H1 (cell line): Measurements from ENCODE around the gene CEP192. TPM values are rescaled to one million over a fixed set of nuclear protein-coding genes. Genes with fewer than 3 reads are reported as not detected.

ENCODE experiments used
- EGR1 ChIP-seq: IDR thresholded peaks from 2 replicates; pipeline ENCODE4 v1.6.1; 2011; ENCODE audit warnings: low read depth, low read length, borderline replicate concordance
- FOSL1 ChIP-seq: IDR thresholded peaks from 2 replicates; pipeline ENCODE4 v1.6.1; 2011; ENCODE audit warnings: mild to moderate bottlenecking, low read depth, low read length, moderate library complexity; ENCODE audit not compliant: insufficient read depth
- KDM1A ChIP-seq: fragments of 200-600, 300-600 bp; sonication (generic); IDR thresholded peaks from 2 replicates; pipeline ENCODE4 v1.7.1; 2016; ENCODE audit warnings: mild to moderate bottlenecking, low read length, borderline replicate concordance
- SP4 ChIP-seq: IDR thresholded peaks from 2 replicates; pipeline ENCODE4 v1.6.1; 2012; ENCODE audit warnings: low read length, inconsistent platforms
- polyA plus RNA-seq, 7 experiments: library from polyadenylated mRNA; depleted of rRNA in 3 of 7; stranded (reverse) in 5 of 7; unstranded in 2 of 7; fragments of >200 nt in 5 of 7; fragments of 200-250 nt in 2 of 7; gene quantifications; 1 replicate in 5 of 7; 2 replicates in 1 of 7; 4 replicates in 1 of 7; pipeline versions ENCODE4 v1.2.1 to v1.2.3, GENCODE V29; 2011 to 2013; ENCODE audit warnings: missing spikeins in 2 of 7, mixed read lengths in 2 of 7
- total RNA-seq: library from RNA; stranded (reverse); fragmentation: NEBNext Ultra II Directional; extraction: Animal tissue kit (Norgen Biotek cat#: 25700); gene quantifications from 2 replicates; pipeline ENCODE4 v1.2.1, GENCODE V29; 2021

CEP192 gene
- total and polyA plus RNA-seq, 2 of the 8 experiments (the other 6 are each of a cell fraction or from before 2014, with no cell fraction given): 13.4 to 23.1 TPM

DNA sequence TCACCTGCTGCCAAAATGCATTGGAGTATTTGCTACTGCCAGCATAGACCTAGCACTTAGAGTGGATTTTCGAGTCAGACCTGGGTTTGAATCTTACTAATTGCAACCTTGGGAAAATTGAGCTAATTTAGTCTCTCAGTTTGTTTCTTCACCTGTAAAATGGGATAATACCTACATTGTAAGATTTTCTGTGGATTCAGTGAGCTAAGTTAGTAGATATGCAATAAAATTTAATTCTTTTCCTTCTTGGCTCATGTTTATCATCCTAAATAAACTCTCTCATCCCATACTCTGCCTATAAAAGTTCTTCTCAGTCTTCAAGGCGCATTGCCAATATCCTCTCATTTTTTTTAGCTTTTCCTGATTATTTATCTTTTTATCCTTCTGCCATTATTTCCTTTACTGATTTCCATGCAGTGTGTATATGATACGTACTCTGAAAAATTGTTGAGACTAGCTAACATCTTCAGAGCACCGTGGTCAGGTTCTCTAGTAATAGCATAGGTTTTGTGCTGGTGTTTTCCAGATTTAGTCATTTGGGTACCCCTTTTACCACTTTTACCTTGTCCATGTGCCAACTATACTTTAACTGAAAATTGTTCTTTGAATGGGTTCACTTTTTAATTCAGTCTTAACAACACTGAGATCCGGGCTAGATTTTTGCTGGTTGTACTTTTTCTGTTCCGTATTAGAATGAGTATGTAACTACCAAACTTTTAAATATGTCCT, 7.3 kb downstream of the CEP192 start (continued):
- TF ChIP-seq FOSL1 (no peak), KDM1A (no peak), SP4 (no peak), EGR1 (no peak)
